Stomach (tissue), 4 donors: ENCODE measurements around the gene FMN1.

Experiments used
- CTCF ChIP-seq, 7 experiments: fragments of 450-650 bp in 4 of 7; fragments of 200-600 bp in 3 of 7; sonication (generic) in 3 of 7; IDR thresholded peaks; one replicate each; pipeline ENCODE4 v1.5.1; 2016 to 2019; ENCODE audit warnings: antibody characterized with exemption in 7 of 7, control low read depth in 2 of 7, mild to moderate bottlenecking in 1 of 7
- EP300 ChIP-seq: sonication (generic); formaldehyde crosslinking; IDR thresholded peaks from one replicate; pipeline ENCODE4 v1.6.1; 2017; ENCODE audit warnings: antibody characterized with exemption
- POLR2A ChIP-seq, 4 donors: fragments of 450-650 bp; IDR thresholded peaks; one replicate each; pipeline ENCODE4 v1.6.1; 2016; ENCODE audit warnings: antibody characterized with exemption in 4 of 4, control low read depth in 2 of 4, mild to moderate bottlenecking in 1 of 4, moderate library complexity in 1 of 4
- POLR2AphosphoS5 ChIP-seq, 3 donors: sonication (generic); formaldehyde crosslinking; IDR thresholded peaks; one replicate each; pipeline ENCODE4 v1.6.1; 2016; ENCODE audit warnings: antibody characterized with exemption in 3 of 3

GRCh38 chr15:33236841-33237509 is 42.5 kb upstream of the FMN1 start:
- TF ChIP-seq CTCF (IDR thresholded peaks at IDR 0.05) (no peak), POLR2AphosphoS5 (IDR thresholded peaks at IDR 0.05) (no peak), EP300 (no peak), POLR2A (IDR thresholded peaks at IDR 0.05) (no peak)
